Transverse colon (tissue), 4 donors: ENCODE measurements around the gene INO80C. TPM values are rescaled to one million over a fixed set of nuclear protein-coding genes. Genes with fewer than 3 reads are reported as not detected.

Source experiments
- DNase-seq: peaks from one replicate; pipeline ENCODE4 v3.0.0-alpha.2; 2019
- H3K27ac ChIP-seq, 4 donors: fragments of 200-600 bp; sonication (generic); 2 replicates each; pipeline ENCODE4 v1.5.1; 2016 to 2018; ENCODE audit warnings: inconsistent platforms in 4 of 4
- H3K27me3 ChIP-seq: fragments of 200-600 bp; sonication (generic); 2 replicates; pipeline ENCODE4 v1.5.1; 2017; ENCODE audit warnings: inconsistent platforms
- H3K36me3 ChIP-seq, 4 donors: fragments of 200-600 bp; sonication (generic); 2 replicates each; pipeline ENCODE4 v1.5.1; 2017 to 2019; ENCODE audit warnings: inconsistent platforms in 4 of 4
- H3K4me1 ChIP-seq, 4 donors: fragments of 200-600 bp; sonication (generic); 2 replicates each; pipeline ENCODE4 v1.5.1; 2017 to 2020; ENCODE audit warnings: inconsistent platforms in 4 of 4
- H3K4me3 ChIP-seq, 4 donors: fragments of 200-600 bp; sonication (generic); 1 replicate in 1 of 4; 2 replicates in 3 of 4; pipeline versions ENCODE4 v1.5.1 to v1.6.1; 2017 to 2019; ENCODE audit warnings: inconsistent platforms in 4 of 4
- H3K9me3 ChIP-seq, 2 donors: fragments of 200-600 bp; sonication (generic); 2 replicates each; pipeline ENCODE4 v1.5.1; 2017 to 2019; ENCODE audit warnings: inconsistent platforms in 2 of 2
- CTCF ChIP-seq, 5 experiments: fragments of 200-600 bp in 3 of 5; fragments of 450-650 bp in 2 of 5; sonication (generic) in 3 of 5; IDR thresholded peaks; 1 replicate in 2 of 5; 2 replicates in 3 of 5; pipeline ENCODE4 v1.5.1; 2016 to 2017; ENCODE audit warnings: antibody characterized with exemption in 5 of 5, inconsistent platforms in 3 of 5, mild to moderate bottlenecking in 2 of 5, moderate library complexity in 1 of 5
- EP300 ChIP-seq: sonication (generic); formaldehyde crosslinking; IDR thresholded peaks from one replicate; pipeline ENCODE4 v1.6.1; 2017; ENCODE audit warnings: antibody characterized with exemption, low read depth
- POLR2A ChIP-seq: fragments of 450-650 bp; IDR thresholded peaks from one replicate; pipeline ENCODE4 v1.6.1; 2016; ENCODE audit warnings: antibody characterized with exemption, mild to moderate bottlenecking, moderate library complexity
- POLR2AphosphoS5 ChIP-seq, 3 donors: sonication (generic); formaldehyde crosslinking; IDR thresholded peaks; one replicate each; pipeline ENCODE4 v1.6.1; 2016; ENCODE audit warnings: antibody characterized with exemption in 3 of 3
- WGBS, 2 donors: methylation state at CpG; one replicate each; pipeline ENCODE4 v1.1.5; 2018; ENCODE audit warnings: low coverage in 1 of 2; 5-methylcytosine and 5-hydroxymethylcytosine counted together
- in situ Hi-C, 4 donors: fragments of 200-750 bp; cut with MboI; loops; one replicate each; pipeline versions ENCODE4 v1.15.0 to v1.15.1; 2017; ENCODE audit warnings: low sequenced_read_pairs in 3 of 4, low pct_ligation_motif_present in 1 of 4, low pct_unique_long_range_greater_than_20kb in 1 of 4
- intact Hi-C: fragments of 100-400 bp; cut with DNase I; formaldehyde crosslinking; loops from one replicate; pipeline ENCODE4 v1.15.1; 2023; ENCODE audit warnings: low total_unique reads
- total RNA-seq, 4 donors: library from RNA; depleted of rRNA; stranded (reverse); fragments of >200 nt; gene quantifications; one replicate each; pipeline ENCODE4 v1.1.0, GENCODE V29; 2016

INO80C gene
- total RNA-seq, 4 donors from 2014 or later, result 10.2 to 277 (median 18.0) TPM

- intact Hi-C loops (no loop called here), in situ Hi-C loops (no loop called here)
- Histone ChIP-seq H3K27me3 (no peaks in the 10 kb centered on the region), H3K4me1 (peaks cover 7 to 49% (median 7%) of the 10 kb centered on the region in 4 donors), H3K9me3 (no peaks in the 10 kb centered on the region), H3K4me3 (no peak overlapping the region), H3K27ac (peak overlapping the region; percentile 4 to 75 (median 52)), H3K36me3 (no peaks in the 10 kb centered on the region)
- DNase-seq, result peak; percentile 58
- TF ChIP-seq POLR2A, result no peak
- TF ChIP-seq POLR2AphosphoS5 (IDR thresholded peaks at IDR 0.05), result peak; percentile 36 to 66 (median 64)
- TF ChIP-seq EP300, result peak; percentile 9
- TF ChIP-seq CTCF (IDR thresholded peaks at IDR 0.05), result no peak
- 49% methylated on average over 4 of the region's 4 CpGs; no CpG with 5 or more reads in 1 of the 2 donors for WGBS, 2 donors
Measured at GRCh38 chr18:35458677-35459441, 38.9 kb downstream of the INO80C start.

GRCh38 chr18:35458271-35458670, 39.5 kb downstream of the INO80C start:
- 15% methylated on average over 1 of the region's 1 CpG; no CpG with 5 or more reads in 1 of the 2 donors for WGBS, 2 donors
- no peaks in the 10 kb centered on the region for H3K27me3 ChIP-seq
- H3K27ac ChIP-seq, result peak overlapping the region; percentile 4 to 75 (median 52)
- H3K4me1 ChIP-seq, result peaks cover 7 to 49% (median 7%) of the 10 kb centered on the region in 4 donors
- no peak overlapping the region for H3K4me3 ChIP-seq
- no peak for DNase-seq
- intact Hi-C loops (no loop called here), in situ Hi-C loops (no loop called here)
- H3K9me3 ChIP-seq, result no peaks in the 10 kb centered on the region
- TF ChIP-seq POLR2AphosphoS5 (IDR thresholded peaks at IDR 0.05) (no peak), POLR2A (no peak), CTCF (IDR thresholded peaks at IDR 0.05) (no peak), EP300 (no peak)
- no peaks in the 10 kb centered on the region for H3K36me3 ChIP-seq

- H3K9me3 ChIP-seq, result no peaks in the 10 kb centered on the region
- peak overlapping the region; percentile 67 to 75 (median 71) for H3K27ac ChIP-seq
- H3K36me3 ChIP-seq, result no peaks in the 10 kb centered on the region
- H3K27me3 ChIP-seq, result no peaks in the 10 kb centered on the region
- TF ChIP-seq POLR2A, result no peak
- no peak for TF ChIP-seq CTCF (IDR thresholded peaks at IDR 0.05)
- TF ChIP-seq POLR2AphosphoS5 (IDR thresholded peaks at IDR 0.05), result no peak
- no peak overlapping the region for H3K4me3 ChIP-seq
- intact Hi-C loops, result no loop called here
- 54 to 69% methylated on average over 3 of the region's 3 CpGs for WGBS, 2 donors
- peaks cover 7 to 45% (median 7%) of the 10 kb centered on the region in 4 donors for H3K4me1 ChIP-seq
- no peak for DNase-seq
- in situ Hi-C loops, result no loop called here
Measured at GRCh38 chr18:35457140-35457704, 40.5 kb downstream of the INO80C start.

GRCh38 chr18:35455926-35456763, 41.6 kb downstream of the INO80C start:
- 50 to 58% methylated on average over 5 to 10 of the region's 10 CpGs for WGBS, 2 donors
- in situ Hi-C loops (no loop called here), intact Hi-C loops (no loop called here)
- no peak overlapping the region for H3K4me3 ChIP-seq
- no peaks in the 10 kb centered on the region for H3K9me3 ChIP-seq
- H3K27ac ChIP-seq, result peak overlapping the region; percentile 67 to 75 (median 71)
- peaks cover 5 to 39% (median 7%) of the 10 kb centered on the region in 4 donors for H3K4me1 ChIP-seq
- peak; percentile 69 for DNase-seq
- TF ChIP-seq CTCF (IDR thresholded peaks at IDR 0.05) (no peak), POLR2A (no peak), EP300 (no peak), POLR2AphosphoS5 (IDR thresholded peaks at IDR 0.05) (no peak)
- no peaks in the 10 kb centered on the region for H3K27me3 ChIP-seq
- no peaks in the 10 kb centered on the region for H3K36me3 ChIP-seq
